ENCODE data around the gene VPS16. TPM values are rescaled to one million over a fixed set of nuclear protein-coding genes. Genes with fewer than 3 reads are reported as not detected.
A peak's percentile ranks its signal among the peaks of the same experiment; 100 is the strongest.

Gene VPS16
- total and polyA plus RNA-seq, 2 of the 13 experiments (the other 11 are each of a cell fraction or from before 2014, with no cell fraction given): 34.2 to 35.4 TPM

GRCh38 chr20:2873010-2873746, 32.6 kb downstream of the VPS16 start, which contains the start of gene PTPRA (continued):
- TF ChIP-seq ZBTB26 (CRISPR knock-in tag; IDR thresholded peaks at IDR 0.05; ENCODE audit: borderline replicate concordance) (no peak; the same call in none of the 2 replicates), ZNF292 (CRISPR knock-in tag; IDR thresholded peaks at IDR 0.05; ENCODE audit: borderline replicate concordance, low read depth) (no peak), ZNF512B (CRISPR knock-in tag; IDR thresholded peaks at IDR 0.05; ENCODE audit: borderline replicate concordance) (0 out of 2 replicates have a peak, but pooled peaks have one; percentile 18), ZNF232 (CRISPR knock-in tag; IDR thresholded peaks at IDR 0.05; ENCODE audit: borderline replicate concordance) (no peak), ZFP36 (IDR thresholded peaks at IDR 0.05; ENCODE audit: borderline replicate concordance, low read depth, low read length, partially characterized antibody) (no peak), KIAA2018 (CRISPR knock-in tag; IDR thresholded peaks at IDR 0.05; ENCODE audit: borderline replicate concordance) (0 out of 2 replicates have a peak, but pooled peaks have one; percentile 39), MYPOP (CRISPR knock-in tag; IDR thresholded peaks at IDR 0.05) (peak; percentile 75; the same call in 1 of the 2 replicates), YEATS2 (CRISPR knock-in tag; IDR thresholded peaks at IDR 0.05; ENCODE audit: borderline replicate concordance) (peak; percentile 70; the same call in 1 of the 2 replicates), ZSCAN25 (CRISPR knock-in tag; IDR thresholded peaks at IDR 0.05) (peak; percentile 2; the same call in 1 of the 2 replicates), ETV6 (CRISPR knock-in tag; conservative IDR thresholded peaks at IDR 0.05) (peak; percentile 84; the same call in 1 of the 2 replicates), STAG1 (CRISPR knock-in tag; IDR thresholded peaks at IDR 0.05) (no peak), ZNF550 (CRISPR knock-in tag; IDR thresholded peaks at IDR 0.05; ENCODE audit: borderline replicate concordance) (peak; percentile 98), NFE2L1 (CRISPR knock-in tag; IDR thresholded peaks at IDR 0.05; ENCODE audit: borderline replicate concordance) (0 out of 2 replicates have a peak, but pooled peaks have one; percentile 92), ZSCAN31 (CRISPR knock-in tag; IDR thresholded peaks at IDR 0.05; ENCODE audit: low read depth) (no peak)

Measured in HepG2 (cell line).